ENCODE data around the gene CTCFL.
A peak's percentile ranks its signal among the peaks of the same experiment; 100 is the strongest.

CTCFL gene

GRCh38 chr20:57458400-57459160 is 66.4 kb downstream of the CTCFL start:
- TF ChIP-seq CTCF (IDR thresholded peaks at IDR 0.05; ENCODE audit: borderline replicate concordance, control extremely low read depth, extremely low read depth, insufficient read depth, missing control alignments) = no peak
- no peak for DNase-seq (ENCODE audit: low spot score)
- in situ Hi-C loops (cut with MboI; ENCODE audit: low sequenced_read_pairs, unreplicated experiment) = no loop called here

DNA sequence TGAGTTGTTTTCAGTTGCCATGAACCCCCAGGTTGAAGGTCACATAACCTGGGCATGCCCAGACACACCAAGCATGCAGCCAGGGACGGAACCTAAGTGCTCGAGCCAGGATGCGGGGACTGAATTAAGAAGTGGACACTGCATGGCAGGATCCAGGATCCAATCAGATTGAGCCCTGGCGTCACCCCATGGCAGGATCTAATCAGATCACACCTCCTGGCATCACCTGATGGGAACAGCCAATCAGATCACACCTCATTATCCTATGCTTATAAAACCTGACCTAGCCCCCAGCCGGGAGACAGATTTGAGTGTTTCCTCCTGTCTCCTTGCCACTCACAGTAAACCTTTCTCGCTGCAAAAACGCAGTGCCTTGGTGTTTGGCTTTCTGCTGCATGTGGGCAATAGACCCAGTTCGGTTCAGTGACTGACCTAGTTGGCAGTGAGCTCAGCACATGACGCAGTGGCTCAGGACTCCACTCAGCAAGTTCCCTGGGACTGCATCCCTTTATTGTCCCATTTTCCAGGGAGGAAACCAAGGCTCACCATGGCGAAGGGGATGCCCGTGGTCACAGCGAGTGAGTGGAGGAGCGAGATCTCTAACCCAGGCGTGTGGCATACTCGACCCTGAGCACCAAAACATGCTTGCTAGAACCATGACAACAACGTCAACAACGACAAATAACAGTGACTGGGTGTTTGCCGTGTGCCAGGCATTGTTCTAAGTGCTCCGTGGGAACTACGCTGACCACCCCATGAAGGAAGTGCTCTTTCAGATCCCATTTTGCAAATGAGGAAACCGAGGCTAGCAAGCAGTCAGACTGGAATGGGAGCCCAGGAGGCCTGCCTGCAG is 67.5 kb downstream of the CTCFL start:
- no peak for DNase-seq (ENCODE audit: low spot score)
- in situ Hi-C loops (cut with MboI; ENCODE audit: low sequenced_read_pairs, unreplicated experiment) = no loop called here
- TF ChIP-seq CTCF (IDR thresholded peaks at IDR 0.05; ENCODE audit: borderline replicate concordance, control extremely low read depth, extremely low read depth, insufficient read depth, missing control alignments) = no peak

DNA sequence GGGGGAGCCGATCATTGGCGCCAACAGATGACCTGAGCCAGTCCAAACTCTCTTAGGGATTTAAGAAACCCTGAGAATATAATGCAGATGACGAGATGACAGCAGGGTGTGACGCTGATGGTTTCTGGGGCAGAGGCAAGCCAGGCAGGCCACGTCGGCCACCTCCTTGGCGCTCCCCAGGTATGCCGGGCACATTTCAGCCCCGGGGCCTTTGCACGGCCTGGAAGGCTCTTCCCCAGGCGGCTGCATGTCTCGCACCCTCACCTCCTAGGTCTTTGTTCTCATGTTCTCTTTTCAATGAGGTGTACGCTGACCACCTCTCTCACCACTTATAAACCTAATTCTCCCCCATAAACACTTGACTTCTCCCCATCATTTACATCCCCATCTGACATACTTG is 68.8 kb downstream of the CTCFL start:
- no peak for TF ChIP-seq CTCF (IDR thresholded peaks at IDR 0.05; ENCODE audit: borderline replicate concordance, control extremely low read depth, extremely low read depth, insufficient read depth, missing control alignments)
- DNase-seq (ENCODE audit: low spot score) = no peak
- in situ Hi-C loops (cut with MboI; ENCODE audit: low sequenced_read_pairs, unreplicated experiment) = no loop called here

- no peak for TF ChIP-seq CTCF (IDR thresholded peaks at IDR 0.05; ENCODE audit: borderline replicate concordance, control extremely low read depth, extremely low read depth, insufficient read depth, missing control alignments)
- in situ Hi-C loops (cut with MboI; ENCODE audit: low sequenced_read_pairs, unreplicated experiment) = no loop called here
- no peak for DNase-seq (ENCODE audit: low spot score)
Measured at GRCh38 chr20:57455386-57455785, 69.6 kb downstream of the CTCFL start.

GRCh38 chr20:57451795-57452661 is 72.9 kb downstream of the CTCFL start:
- DNase-seq (ENCODE audit: low spot score) = peak; percentile 60
- in situ Hi-C loops (cut with MboI; ENCODE audit: low sequenced_read_pairs, unreplicated experiment) = no loop called here
- TF ChIP-seq CTCF (IDR thresholded peaks at IDR 0.05; ENCODE audit: borderline replicate concordance, control extremely low read depth, extremely low read depth, insufficient read depth, missing control alignments) = no peak

- in situ Hi-C loops (cut with MboI; ENCODE audit: low sequenced_read_pairs, unreplicated experiment) = no loop called here
- DNase-seq (ENCODE audit: low spot score) = no peak
- TF ChIP-seq CTCF (IDR thresholded peaks at IDR 0.05; ENCODE audit: borderline replicate concordance, control extremely low read depth, extremely low read depth, insufficient read depth, missing control alignments) = no peak
Measured at GRCh38 chr20:57451431-57451794, 73.5 kb downstream of the CTCFL start.

Data from GM13976 (cell line).